HS-5 (cell line): ENCODE data around the gene R3HDM2.
"Not testable (repeated sequence)": the region's sequence is repeated elsewhere in the genome, so short reads cannot be mapped to it uniquely, and the experiment has no call there.

ENCODE experiments used
- DNase-seq: peaks from one replicate; pipeline ENCODE4 v3.0.0-alpha.2; 2012; ENCODE audit warnings: low read depth

Gene R3HDM2

GRCh38 chr12:57426948-57427347 is 3.9 kb downstream of the R3HDM2 start:
- not testable (repeated sequence) for DNase-seq

- DNase-seq = no peak
Observed at GRCh38 chr12:57420482-57420881, 10.4 kb downstream of the R3HDM2 start.

DNA sequence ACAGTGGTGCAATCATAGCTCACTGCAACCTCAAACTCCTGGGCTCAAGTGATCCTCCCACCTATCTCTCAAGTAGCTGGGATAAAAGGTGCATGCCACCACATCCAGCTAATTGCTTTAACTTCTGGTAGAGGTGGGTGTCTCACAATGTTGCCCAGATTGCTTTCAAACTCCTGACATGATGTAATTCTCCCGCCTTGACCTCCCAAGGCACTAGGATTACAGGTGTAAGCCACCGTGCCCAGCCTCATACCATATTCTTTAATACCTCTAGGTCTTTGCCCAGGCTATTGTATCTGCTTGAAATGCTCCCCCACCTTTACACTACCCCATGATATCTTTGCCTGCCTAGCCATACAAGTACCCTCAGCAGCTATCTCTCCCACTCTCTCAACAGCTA is 11.3 kb downstream of the R3HDM2 start:
- DNase-seq = no peak

GRCh38 chr12:57418255-57418654 is 12.6 kb downstream of the R3HDM2 start:
- no peak for DNase-seq

DNA sequence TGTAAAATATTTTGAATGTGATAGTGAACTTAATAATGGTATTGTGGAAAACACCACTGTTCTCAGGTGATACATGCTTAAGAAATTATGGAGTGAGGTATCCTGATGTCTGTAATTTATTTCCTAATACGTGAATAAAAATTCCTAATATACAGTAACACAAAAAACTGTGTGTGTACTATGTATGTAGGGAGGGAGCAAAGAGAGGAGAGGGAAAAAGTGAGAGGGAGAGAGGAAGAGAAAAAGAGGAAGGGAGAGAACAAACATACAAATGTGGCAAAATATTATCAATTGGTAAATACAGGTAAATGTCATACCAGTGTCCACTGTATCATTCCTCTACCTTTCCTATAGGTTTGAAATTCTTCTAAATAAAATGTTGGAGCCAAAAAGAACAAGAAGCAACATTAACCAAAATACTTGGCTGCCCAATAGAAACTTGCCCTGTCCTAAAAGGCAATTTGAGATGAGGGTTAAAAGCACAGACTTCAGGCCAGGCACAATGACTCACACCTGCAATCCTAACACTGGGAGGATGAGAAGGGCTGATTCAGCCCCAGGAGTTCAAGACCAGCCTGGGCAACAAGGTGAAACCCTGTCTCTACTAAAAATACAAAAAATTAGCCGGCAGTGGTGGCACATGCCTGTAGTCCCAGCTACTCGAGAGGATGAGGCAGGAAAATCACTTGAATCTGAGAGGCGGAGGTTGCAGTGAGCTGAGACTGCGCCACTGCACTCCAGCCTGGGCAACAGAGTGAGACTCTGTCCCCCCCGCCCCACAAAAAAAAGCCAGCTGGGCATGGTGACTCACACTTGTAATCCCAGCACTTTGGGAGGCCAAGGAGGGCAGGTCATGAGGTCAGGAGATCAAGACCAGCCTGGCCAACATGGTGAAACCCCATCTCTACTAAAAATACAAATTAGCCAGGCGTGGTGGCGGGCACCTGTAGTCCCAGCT is 14.5 kb downstream of the R3HDM2 start:
- no peak for DNase-seq

- no peak for DNase-seq
Observed at GRCh38 chr12:57415088-57415487, 15.8 kb downstream of the R3HDM2 start.

DNA sequence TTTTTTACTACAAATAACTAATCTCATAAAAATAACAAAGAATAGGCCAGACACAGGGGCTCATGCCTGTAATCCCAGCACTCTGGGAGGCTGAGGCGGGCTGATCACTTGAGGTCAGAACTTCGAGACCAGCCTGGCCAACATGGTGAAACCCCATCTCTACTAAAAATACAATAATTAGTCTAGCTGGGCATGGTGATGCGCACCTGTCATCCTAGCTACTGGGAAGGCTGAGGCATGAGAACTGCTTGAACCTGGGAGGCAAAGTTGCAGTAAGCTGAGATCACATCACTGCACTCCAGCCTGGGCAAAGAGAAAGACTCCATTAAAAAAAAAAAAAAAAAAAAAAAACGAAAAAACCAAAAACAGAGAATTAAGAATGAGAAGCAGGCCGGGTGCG is 16.7 kb downstream of the R3HDM2 start:
- not testable (repeated sequence) for DNase-seq

DNA sequence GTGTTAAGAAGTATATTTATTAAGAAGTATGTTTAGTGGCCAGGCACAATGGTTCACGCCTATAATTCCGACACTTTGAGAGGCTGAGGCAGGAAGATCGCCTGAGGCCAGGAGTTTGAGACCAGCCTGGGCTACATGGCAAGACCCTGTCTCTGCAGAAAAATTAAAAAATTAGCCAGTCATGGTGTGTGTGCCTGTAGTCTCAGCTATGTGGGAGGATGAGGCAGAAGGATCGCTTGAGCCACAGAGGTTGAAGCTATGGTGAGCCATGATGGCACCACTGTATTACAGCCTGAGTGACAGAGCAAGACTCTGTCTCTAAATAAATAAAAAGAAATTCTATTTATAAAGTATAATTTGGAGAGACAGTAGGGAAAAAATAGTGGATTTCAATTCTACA is 20.3 kb downstream of the R3HDM2 start:
- DNase-seq = no peak

GRCh38 chr12:57404966-57405640 is 25.7 kb downstream of the R3HDM2 start:
- DNase-seq = no peak

- DNase-seq = not testable (repeated sequence)
Observed at GRCh38 chr12:57402156-57402555, 28.7 kb downstream of the R3HDM2 start.

- no peak for DNase-seq
Observed at GRCh38 chr12:57401165-57401564, 29.7 kb downstream of the R3HDM2 start.

DNA sequence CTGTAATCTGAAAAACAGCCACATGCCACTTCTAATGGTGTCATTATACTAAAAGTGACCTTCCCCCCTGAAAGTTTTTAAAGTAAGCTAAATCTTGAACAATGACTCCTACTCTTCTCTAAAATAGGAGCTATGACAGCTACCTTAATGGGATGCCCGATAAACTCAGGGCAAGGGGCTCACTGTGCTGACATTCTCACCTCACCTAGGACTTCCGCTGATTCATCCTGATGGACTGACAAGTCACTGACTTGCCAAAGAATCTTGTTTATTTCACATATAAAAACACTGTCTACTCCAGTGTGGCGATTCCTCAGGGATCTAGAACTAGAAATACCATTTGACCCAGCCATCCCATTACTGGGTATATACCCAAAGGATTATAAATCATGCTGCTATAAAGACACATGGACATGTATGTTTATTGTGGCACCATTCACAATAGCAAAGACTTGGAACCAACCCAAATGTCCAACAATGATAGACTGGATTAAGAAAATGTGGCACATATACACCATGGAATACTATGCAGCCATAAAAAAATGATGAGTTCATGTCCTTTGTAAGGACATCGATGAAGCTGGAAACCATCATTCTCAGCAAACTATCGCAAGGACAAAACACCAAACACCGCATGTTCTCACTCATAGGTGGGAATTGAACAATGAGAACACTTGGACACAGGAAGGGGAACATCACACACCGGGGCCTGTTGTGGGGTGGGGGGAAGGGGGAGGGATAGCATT is 31.0 kb downstream of the R3HDM2 start:
- DNase-seq = not testable (repeated sequence)

DNA sequence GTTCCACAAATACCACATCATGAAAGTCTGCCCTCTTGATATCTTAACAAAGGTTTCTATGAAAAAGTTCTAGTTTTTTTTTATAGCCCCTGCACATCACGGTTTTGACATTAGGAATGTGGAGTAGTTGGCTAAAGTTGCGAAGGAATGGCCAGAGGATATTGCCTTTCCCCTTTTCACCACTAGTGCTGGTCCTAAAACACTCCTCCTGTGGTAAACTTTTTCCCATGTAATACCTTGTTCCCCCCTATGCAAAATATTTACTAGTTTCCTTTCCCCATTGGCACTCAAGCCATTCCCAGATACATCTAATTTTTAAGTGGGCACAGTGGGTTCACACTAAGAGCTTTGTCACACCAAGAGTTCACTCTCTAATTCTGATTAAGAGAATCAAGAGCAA is 33.4 kb downstream of the R3HDM2 start:
- DNase-seq = no peak

- DNase-seq = no peak
Observed at GRCh38 chr12:57395121-57395520, 35.7 kb downstream of the R3HDM2 start.

DNA sequence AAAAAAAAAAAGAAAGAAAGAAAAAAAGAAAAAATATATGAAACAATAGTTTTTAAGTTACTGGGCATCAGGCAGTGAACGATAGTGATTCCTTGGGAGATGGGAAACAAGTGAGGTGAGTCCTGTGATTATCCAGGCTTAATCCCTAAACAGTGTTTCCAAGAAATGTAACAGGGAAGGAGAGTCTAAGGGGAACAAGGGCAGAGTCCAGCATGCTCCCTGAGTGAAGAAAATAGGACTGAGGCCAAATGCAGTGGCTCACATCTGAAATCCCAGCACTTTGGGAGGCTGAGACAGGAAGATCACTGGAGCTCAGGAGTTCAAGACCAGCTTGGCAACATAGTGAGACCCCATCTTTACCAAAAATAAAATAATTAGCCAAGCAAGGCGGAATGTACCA is 40.7 kb downstream of the R3HDM2 start:
- no peak for DNase-seq

DNA sequence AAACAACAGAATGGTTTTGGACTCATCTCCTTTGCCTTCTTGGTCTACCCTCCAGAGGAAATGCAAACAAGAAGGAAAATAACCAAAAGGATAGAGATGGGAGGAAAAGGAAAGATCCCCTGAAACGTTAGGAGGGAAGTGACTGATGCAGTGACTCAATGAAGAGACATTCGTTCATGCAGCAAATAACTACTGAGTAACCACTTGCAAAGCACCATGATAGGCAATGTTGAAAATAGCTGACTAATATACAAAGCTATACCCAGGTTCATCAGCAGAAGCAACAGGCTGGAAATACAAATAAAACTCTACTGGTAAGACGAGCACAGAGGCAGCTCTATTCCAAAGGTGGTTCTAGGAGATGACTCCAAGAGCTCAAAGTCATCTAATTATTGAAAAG is 41.8 kb downstream of the R3HDM2 start:
- peak; percentile 83 for DNase-seq

GRCh38 chr12:57388425-57388824 is 42.4 kb downstream of the R3HDM2 start:
- no peak for DNase-seq

DNA sequence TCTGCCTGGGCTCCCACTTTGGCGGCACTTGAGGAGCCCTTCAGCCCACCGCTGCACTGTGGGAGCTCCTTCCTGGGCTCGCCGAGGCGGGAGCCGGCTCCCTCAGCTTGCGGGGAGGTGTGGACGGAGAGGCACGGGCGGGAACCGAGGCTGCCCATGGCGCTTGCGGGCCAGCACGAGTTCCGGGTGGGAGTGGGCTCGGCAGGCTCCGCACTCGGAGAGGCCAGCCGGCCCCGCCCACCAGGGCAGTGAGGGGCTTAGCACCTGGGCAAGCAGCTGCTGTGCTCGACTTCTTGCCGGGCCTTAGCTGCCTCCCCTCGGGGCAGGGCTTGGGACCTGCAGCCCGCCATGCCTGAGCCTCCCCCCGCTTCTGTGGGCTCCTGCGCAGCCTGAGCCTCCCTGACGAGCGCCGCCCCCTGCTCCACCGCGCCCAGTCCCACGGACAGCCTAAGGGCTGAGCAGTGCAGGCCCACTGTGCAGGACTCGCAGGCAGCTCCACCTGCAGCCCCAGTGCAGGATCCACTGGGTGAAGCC is 44.6 kb downstream of the R3HDM2 start:
- no peak for DNase-seq

GRCh38 chr12:57385586-57385985 is 45.3 kb downstream of the R3HDM2 start:
- DNase-seq = no peak

- DNase-seq = no peak
Observed at GRCh38 chr12:57384478-57384877, 46.4 kb downstream of the R3HDM2 start.

DNA sequence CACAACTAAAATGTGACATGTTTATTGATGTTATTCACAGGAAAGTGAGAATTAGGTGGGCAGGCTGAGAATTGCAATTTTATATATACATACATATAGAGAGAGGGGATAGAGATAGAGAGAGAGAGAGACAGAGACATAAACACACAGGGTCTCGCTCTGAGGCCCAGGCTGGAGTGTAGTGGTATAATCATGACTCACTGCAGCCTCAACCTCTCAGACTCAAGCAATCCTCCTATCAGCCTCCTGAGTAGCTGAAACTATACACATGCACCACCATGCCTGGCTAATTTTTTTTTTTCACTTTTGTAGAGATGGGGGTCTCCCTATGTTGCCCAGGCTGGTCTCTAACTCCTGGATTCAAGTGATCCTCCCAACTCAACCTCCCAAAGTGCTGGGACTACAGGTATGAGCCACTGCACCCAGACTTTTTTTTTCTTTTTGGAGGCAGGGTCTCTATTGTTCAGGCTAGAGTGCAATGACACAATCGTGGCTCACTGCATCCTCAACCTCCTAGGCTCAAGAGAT is 49.1 kb downstream of the R3HDM2 start:
- no peak for DNase-seq

- no peak for DNase-seq
Observed at GRCh38 chr12:57380300-57380699, 50.5 kb downstream of the R3HDM2 start.
